ENCODE data around the gene EP300.

GRCh38 chr22:41070665-41071331 lies 21.6 kb upstream of the EP300 start:
- TF ChIP-seq CTCF (IDR thresholded peaks at IDR 0.05): no peak
- no peak for TF ChIP-seq POLR2A (IDR thresholded peaks at IDR 0.05)

All from right lobe of liver (tissue), 4 donors.